ENCODE measurements around the gene STS.

DNA sequence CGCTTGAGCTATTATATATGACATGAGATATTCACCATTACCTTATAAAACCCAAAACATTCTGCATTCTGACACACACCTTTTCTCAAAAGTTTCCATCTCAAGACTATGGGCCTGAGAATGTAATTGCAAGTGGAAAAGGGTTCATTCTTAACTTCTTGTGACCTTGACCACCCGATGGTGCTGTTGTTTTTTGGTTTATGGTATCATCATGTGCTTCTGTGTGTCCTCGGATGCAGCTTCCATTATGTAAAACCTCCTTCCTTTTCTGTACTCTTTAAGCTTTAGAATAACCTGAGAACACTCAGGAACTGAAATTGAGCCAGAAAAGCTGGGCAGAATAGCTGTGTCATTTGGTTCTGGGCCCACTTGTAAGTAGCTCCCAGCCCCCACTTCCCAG lies 16.7 kb downstream of the STS start:
- no peak for TF ChIP-seq MAX (IDR thresholded peaks at IDR 0.05; ENCODE audit: low read depth, low read length)
- TF ChIP-seq POLR2A (IDR thresholded peaks at IDR 0.05; ENCODE audit: extremely low read depth, insufficient read length): no peak
- TF ChIP-seq, protein P1, sequence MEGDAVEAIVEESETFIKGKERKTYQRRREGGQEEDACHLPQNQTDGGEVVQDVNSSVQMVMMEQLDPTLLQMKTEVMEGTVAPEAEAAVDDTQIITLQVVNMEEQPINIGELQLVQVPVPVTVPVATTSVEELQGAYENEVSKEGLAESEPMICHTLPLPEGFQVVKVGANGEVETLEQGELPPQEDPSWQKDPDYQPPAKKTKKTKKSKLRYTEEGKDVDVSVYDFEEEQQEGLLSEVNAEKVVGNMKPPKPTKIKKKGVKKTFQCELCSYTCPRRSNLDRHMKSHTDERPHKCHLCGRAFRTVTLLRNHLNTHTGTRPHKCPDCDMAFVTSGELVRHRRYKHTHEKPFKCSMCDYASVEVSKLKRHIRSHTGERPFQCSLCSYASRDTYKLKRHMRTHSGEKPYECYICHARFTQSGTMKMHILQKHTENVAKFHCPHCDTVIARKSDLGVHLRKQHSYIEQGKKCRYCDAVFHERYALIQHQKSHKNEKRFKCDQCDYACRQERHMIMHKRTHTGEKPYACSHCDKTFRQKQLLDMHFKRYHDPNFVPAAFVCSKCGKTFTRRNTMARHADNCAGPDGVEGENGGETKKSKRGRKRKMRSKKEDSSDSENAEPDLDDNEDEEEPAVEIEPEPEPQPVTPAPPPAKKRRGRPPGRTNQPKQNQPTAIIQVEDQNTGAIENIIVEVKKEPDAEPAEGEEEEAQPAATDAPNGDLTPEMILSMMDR (IDR thresholded peaks at IDR 0.05; ENCODE audit: low read depth, low read length): no peak
- no peak for TF ChIP-seq MYC (IDR thresholded peaks at IDR 0.05; ENCODE audit: low read depth, low read length)

Measured in NB4 (cell line).